Measurements from ENCODE around the gene CNTNAP5.
A peak's percentile ranks its signal among the peaks of the same experiment; 100 is the strongest.

Gene CNTNAP5

GRCh38 chr2:124281541-124281940, 256.5 kb downstream of the CNTNAP5 start:
- no peak for DNase-seq

DNA sequence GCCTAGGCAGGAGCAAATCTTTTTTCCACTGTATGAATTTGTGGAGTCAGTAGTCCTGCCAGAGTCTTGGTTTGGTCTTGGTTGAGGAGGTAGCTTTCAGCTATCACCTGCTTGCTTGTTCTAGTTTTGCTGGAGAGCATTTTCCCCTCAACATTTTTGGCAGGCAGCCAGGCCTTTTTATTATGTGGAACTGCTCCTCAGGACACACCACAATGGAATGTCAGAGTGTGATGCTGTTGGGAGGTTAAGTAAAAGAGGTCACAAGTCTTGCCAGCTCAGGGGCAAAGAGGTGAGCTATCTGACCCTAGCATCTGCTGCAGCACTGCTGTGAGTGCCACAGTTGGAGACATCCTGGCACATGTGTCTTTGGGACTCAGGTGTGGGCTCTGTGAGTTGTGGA, 258.0 kb downstream of the CNTNAP5 start:
- peak; percentile 13 for DNase-seq

DNA sequence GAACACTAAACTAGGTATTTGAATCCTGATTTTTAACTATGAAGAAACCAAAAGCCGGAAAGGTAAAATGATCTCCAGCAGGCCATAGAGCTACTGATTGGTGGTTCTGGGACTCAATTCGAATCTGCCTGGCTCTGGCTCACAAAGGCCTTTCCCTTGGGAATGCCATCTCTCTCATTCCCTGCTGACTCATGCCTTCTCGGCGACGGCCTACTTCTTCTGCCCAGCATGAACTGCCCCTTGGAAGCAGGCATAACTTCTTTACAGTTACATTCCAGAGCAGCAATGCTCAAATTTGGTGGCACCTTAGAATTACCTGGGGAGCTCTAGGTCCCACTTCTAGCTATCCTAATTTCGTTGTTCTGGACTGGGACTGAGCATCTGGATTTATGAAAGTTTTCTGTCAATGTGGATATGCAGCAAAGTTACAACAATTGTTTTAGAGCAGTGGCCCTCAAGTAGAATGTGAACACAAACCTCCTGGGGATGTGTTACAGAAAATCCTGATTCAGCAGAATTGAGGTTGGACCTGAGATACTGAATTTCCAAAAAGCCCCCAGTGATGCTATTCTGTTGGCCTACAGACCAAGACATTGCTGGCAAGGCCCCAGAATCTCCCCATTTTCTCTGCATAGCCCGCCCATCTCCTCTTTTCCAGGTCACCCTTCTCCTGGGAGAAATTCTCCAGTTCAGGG, 261.1 kb downstream of the CNTNAP5 start:
- DNase-seq: no peak

DNA sequence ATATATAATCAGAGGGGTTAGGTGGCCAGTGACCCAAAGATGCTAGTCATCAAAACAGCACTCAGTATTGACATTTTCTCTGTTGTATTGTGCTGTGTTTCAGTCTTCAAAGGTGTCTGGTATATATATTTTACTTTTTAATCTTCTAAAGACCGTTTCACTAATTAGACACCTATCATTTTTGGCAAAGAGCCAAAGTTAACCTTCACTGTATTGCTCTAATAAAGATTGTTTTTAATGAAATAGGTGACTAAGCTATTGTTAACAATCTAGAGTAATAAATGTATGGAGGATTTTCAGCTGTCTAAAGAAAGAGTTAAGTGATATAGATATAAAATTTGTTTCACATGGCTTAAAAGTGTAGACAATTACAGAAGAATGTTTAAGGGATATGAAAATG, 264.0 kb downstream of the CNTNAP5 start:
- DNase-seq: no peak

DNA sequence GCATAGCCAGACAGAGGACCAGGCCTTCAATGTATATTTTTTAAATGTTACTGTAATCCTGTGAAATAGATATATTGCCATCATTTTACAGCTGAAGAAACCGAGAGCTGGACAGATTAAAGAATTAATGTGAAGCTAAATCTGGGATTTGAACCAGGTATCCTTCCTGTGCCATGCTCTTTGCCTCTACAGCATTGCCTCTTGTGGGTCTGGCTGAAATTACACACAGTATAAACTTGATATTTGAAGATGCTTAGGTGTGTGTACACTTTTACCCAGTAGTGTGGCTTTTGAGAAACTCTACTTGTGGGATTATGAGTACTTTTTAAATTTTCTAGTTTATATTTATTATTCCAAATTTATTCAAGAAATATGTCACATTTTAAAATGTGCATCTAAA, 264.5 kb downstream of the CNTNAP5 start:
- no peak for DNase-seq

DNA sequence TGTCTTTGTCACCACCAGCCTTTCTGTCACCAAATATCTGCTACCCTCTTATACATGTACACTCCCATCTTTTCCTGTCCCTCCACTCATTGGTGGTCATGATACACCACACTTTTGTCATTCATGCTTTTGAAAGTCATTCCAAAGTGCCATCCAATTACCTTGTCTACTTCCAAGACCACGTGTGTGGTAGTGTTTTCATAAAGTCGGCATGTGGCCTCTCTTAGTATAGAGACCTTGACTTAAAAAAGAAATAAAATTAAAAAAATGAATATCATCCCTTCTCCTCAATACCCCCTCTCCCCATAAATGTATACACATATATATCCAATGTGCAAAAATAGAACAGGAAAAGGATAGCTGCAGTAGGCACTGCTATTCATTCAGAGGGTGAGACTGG, 271.4 kb downstream of the CNTNAP5 start:
- no peak for DNase-seq

- DNase-seq: no peak
Measured at GRCh38 chr2:124301915-124302314, 276.8 kb downstream of the CNTNAP5 start.

DNA sequence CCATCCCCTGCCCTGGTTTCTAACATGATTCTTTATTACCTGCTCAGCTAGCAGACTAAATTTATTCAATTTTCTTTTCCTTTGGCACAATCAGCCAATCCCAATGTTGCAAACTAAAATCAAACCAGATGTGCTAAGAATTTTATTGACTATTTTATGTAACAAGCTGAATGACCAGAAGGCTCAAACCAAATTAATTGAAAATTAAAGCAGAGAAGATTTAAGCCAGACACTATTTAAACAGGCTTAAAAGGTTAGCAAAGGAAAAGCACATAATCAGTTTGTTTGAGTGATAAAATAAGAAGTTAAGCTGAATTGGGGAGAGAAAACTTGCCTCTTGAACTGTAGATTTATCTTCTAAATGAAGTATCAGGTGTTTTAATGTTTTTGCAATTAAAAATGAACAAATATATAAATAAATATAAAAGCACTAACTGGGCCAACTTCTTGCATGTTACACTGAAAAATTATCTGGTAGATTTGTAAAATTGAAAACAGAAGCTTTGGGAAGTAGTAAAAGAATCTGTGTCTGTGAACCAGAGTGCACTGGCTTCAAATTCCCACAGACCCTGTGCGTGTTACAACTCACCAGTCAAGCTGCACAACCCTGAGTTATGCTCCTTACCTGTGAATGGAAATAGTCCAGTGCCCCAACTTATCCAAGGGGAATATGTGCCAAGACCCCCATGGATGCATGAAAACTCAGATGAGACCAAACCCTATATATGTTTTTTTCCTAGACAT, 283.4 kb downstream of the CNTNAP5 start:
- no peak for DNase-seq

DNA sequence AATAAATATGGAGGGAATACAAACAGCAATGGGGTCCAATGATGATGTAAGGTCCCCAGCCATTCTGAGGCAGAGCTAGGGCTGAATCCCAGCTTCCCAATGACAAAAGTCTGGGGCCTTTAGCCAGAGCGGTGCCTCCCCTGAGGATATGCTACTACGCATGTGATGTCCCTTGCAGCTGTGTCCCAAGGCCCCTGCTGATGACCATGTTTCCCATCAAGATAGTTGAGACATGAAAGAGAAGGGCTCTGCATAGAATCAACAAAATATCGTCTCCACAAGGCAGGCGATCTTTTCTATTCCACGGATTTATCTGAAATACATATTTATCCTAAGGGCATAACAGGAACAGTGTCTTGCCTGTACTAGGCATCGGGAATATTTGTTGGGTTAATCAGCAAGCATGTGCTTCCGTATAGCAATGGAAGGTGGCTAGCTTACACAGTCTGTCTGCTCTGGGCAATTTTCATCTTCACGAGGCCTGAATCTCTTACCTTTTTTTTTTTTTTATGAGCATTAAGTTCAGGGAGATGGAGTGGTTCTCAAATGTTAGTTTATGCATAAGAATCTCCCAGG, 284.6 kb downstream of the CNTNAP5 start:
- no peak for DNase-seq

DNA sequence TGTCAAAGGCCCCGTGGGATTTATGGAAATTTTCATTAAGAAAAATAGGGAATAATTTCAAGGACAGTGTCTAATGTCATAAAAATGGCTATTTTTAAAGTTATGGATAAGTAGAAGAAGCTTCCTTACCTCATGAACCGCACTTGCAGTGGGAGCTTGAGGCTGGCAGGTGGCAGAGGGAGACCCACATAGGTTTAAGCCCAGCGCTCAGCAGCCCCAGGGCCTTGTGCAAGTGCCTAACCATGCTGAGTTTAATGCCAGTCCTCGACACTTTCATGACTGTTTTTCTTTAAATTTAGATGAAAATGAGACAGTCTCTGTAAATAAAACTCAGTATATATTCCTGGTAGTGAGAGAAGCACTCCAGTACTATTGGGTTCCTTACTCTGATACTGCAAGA, 285.6 kb downstream of the CNTNAP5 start:
- no peak for DNase-seq

DNA sequence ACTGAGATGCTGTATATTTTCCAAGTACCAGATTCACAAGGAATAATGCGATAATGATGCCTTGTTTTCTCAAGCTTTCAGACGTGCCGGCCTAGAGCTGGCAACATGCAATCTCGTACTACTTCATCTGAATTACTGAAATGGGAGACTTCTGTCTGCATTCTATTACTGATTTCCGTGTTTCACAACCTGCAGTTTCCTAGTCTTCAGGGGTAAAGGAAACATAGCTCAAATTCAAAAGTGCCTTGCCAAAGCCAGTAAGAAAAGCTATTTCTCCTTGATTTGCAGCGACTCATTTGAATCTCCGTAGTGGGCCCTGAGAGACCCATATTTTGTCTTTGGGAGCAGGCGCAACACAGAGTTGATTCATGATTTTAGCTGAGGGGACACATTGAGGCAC, 289.0 kb downstream of the CNTNAP5 start:
- no peak for DNase-seq

GRCh38 chr2:124315221-124315880, 290.3 kb downstream of the CNTNAP5 start:
- DNase-seq: no peak

DNA sequence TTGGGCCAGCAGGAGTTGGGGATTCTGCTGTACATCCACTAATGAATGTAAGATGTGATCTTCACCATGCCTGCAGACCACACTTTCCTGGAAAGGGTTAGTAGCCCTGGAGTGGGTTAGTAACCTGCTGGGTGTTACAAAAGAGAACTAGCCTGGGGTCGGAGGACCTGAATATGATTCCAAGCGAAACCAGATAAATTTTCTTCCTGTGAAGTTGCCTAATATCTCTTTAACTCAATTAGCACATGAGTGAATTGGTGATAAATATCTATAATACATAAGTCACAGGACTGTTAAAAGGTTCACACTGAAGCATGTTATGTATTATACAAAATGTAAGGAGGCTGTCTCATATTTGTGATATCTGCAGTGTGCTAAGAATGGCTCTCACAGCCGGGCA, 291.0 kb downstream of the CNTNAP5 start:
- no peak for DNase-seq

GRCh38 chr2:124316881-124317605, 292.0 kb downstream of the CNTNAP5 start:
- DNase-seq: no peak

GRCh38 chr2:124317628-124318027, 292.5 kb downstream of the CNTNAP5 start:
- no peak for DNase-seq

DNA sequence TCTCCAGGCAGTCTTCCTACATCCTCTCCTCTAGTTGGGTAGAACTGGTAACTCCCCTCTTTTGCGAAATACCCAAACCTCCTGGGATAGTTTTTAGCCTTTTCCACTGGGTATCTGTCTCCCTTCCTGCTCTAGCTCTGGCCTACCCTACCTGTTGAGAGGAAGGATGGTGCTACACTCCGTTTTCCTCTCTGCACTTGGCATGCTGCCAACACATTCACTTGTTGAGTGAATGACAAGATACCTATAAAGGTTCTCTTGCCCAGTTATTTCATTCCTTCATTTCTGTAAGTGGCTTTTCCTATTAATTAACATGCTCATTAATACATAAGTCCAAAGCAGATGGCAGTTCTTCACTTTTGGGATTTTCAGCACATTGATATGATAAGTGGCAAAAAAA, 293.8 kb downstream of the CNTNAP5 start:
- DNase-seq: peak; percentile 4

- DNase-seq: no peak
Measured at GRCh38 chr2:124319577-124319976, 294.5 kb downstream of the CNTNAP5 start.

- DNase-seq: no peak
Measured at GRCh38 chr2:124320051-124320688, 295.1 kb downstream of the CNTNAP5 start.

GRCh38 chr2:124323321-124323720, 298.2 kb downstream of the CNTNAP5 start:
- DNase-seq: no peak

DNA sequence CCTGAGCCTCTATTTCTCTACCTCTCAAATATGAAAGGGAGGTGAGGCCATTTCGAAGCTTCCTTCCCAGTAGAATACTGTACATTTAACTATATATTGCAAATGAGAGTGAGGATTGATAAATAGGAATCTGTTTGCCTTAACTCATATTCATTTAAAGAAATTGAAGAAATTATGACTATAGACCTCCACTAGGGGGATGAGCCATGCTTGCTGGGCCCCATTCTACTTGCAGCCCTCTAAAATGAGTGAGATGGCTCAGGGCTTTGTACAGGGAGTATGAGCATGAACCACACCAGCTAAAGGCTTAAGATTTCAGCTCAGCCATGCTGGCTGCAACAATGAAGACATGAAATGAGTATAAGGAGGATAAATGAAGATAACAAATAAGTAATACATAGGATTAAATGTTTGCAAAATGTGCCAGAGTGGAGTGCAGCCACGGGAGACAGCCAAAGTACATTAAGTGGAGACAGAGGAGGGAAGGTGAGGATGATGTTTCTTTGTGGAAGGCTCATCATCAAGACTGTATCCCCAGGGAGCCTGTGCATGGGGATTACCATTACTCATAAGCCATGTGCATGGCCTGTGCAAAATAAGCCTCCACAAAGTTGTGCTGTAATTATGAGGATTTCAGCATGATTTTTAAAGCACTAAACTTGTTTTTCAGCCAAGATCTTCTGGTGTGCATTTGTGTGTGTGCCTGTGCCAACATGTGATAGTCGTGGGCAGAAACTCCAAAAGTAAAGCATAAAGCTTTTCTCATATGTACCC, 300.8 kb downstream of the CNTNAP5 start:
- no peak for DNase-seq

DNA sequence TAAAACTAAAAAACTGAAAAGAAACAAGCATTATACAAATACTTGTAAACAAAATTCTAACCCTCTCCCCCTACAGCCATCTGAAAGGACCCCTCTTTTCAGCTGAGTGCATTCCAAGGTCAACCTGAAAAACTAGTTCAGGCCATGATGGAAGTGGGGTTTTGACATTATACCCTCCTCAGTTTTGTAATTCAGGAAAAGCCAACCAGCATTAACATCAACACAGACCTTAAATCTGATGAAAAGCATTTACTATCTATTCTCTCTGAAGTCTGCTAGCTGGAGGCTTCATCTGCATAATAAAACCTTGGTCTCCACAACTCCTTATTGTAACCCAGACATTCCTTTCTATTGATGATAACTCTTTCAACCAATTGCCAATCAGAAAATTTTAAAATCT, 302.2 kb downstream of the CNTNAP5 start:
- no peak for DNase-seq

DNA sequence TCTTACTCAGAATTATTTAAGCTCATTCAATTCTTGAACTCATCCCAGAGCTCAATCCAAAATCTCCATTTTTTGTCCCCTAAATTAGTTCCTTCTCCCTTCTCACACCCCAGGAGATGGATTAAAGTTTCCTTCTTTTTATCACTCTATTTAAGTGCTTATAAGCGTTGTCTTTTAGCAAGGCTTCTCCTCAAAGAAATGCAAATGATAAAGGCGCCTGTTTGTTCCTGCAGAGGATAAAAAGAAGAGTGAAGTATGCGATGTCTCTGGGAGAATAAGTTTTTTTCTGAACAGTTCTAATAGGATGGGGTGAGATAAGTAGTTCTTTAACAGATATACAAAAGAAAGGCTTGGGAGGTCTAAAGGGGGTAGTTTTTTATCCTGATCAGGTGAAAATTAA, 303.3 kb downstream of the CNTNAP5 start:
- no peak for DNase-seq
